GM21619 (cell line): ENCODE data around the gene SLC35F4.

Experiments
- ATAC-seq: cut with Tn5 transposase; IDR thresholded peaks from one replicate; pipeline ENCODE4 v1.9.1; 2021; ENCODE audit not compliant: unreplicated experiment

Gene SLC35F4

GRCh38 chr14:57549016-57549564 lies 316.8 kb downstream of the SLC35F4 start:
- no peak for ATAC-seq

GRCh38 chr14:57547131-57547530 lies 318.8 kb downstream of the SLC35F4 start:
- ATAC-seq, result no peak

GRCh38 chr14:57533214-57533613 lies 332.7 kb downstream of the SLC35F4 start:
- no peak for ATAC-seq

GRCh38 chr14:57530571-57530970 lies 335.3 kb downstream of the SLC35F4 start:
- ATAC-seq, result no peak

GRCh38 chr14:57526942-57527341 lies 338.9 kb downstream of the SLC35F4 start:
- ATAC-seq, result no peak

GRCh38 chr14:57519043-57519442 lies 346.8 kb downstream of the SLC35F4 start:
- no peak for ATAC-seq
